ENCODE results near the gene MARK4.
"Not testable (repeated sequence)": the region's sequence is repeated elsewhere in the genome, so short reads cannot be mapped to it uniquely, and the experiment has no call there.

Gene MARK4

DNA sequence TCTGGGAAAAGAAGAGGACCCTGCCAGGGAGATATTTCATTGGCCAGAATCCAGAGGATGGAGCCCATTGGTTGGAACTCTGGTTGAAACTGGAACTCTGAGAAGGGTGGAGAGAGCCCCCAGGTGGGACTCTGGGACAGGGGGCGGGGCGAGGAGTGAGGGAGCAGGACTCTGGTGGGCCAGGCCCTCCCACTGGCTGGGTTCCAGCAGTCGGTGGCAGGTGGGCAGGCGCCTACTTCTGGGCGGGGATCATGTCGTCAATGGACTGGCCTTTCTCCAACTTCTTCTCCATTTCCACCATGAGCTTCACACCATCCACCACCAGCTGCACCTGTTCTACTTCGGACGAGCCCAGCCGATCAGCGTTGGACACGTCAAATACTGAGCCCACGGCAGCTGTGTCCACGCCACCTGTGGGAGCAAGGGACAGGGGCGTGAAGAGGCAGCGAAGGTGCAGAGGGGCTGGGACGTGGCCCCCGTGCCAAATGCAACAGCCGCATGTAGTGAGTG, 55.5 kb downstream of the MARK4 start:
- in situ Hi-C loops (cut with HindIII; ENCODE audit: low pct_unique_long_range_greater_than_20kb, low sequenced_read_pairs): no loop called here
- TF ChIP-seq JUND (IDR thresholded peaks at IDR 0.05; ENCODE audit: low read depth): no peak
- DNase-seq (ENCODE audit: low read depth in 1 of 2, low spot score in 1 of 2): no peak

DNA sequence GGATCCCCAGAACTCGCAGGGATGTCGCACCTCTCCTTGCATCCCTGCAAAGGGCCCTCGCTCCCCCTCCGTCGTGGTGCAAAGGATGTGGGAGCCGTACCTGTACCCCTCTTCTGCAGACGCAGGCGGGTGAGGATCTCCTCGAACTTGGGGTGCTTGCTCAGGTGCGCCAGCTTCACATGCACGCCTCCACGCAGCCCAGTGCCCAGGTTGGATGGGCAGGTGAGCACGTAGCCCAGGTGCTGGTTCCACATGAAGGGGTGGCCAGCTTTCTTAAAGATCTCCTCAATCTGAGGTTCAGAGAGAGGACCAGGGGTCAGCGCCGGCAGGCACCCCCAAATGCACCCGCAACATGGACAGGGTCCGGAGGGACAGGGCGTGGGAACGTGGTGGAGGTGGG, 56.3 kb downstream of the MARK4 start:
- DNase-seq (ENCODE audit: low read depth in 1 of 2, low spot score in 1 of 2): no peak
- in situ Hi-C loops (cut with HindIII; ENCODE audit: low pct_unique_long_range_greater_than_20kb, low sequenced_read_pairs): no loop called here
- TF ChIP-seq JUND (IDR thresholded peaks at IDR 0.05; ENCODE audit: low read depth): no peak

- DNase-seq (ENCODE audit: low read depth in 1 of 2, low spot score in 1 of 2); in situ Hi-C loops (cut with HindIII; ENCODE audit: low pct_unique_long_range_greater_than_20kb, low sequenced_read_pairs): not testable (repeated sequence)
Observed at GRCh38 chr19:45309322-45309721, 58.3 kb downstream of the MARK4 start.

GRCh38 chr19:45311621-45312020, 60.5 kb downstream of the MARK4 start:
- DNase-seq (ENCODE audit: low read depth in 1 of 2, low spot score in 1 of 2): no peak
- in situ Hi-C loops (cut with HindIII; ENCODE audit: low pct_unique_long_range_greater_than_20kb, low sequenced_read_pairs): no loop called here
- no peak for TF ChIP-seq JUND (IDR thresholded peaks at IDR 0.05; ENCODE audit: low read depth)

- DNase-seq (ENCODE audit: low read depth in 1 of 2, low spot score in 1 of 2); in situ Hi-C loops (cut with HindIII; ENCODE audit: low pct_unique_long_range_greater_than_20kb, low sequenced_read_pairs): not testable (repeated sequence)
Observed at GRCh38 chr19:45312285-45312684, 61.2 kb downstream of the MARK4 start.

- no peak for TF ChIP-seq JUND (IDR thresholded peaks at IDR 0.05; ENCODE audit: low read depth)
- DNase-seq (ENCODE audit: low read depth in 1 of 2, low spot score in 1 of 2): no peak
- in situ Hi-C loops (cut with HindIII; ENCODE audit: low pct_unique_long_range_greater_than_20kb, low sequenced_read_pairs): no loop called here
Observed at GRCh38 chr19:45314708-45315245, 63.7 kb downstream of the MARK4 start.

GRCh38 chr19:45315304-45315703, 64.2 kb downstream of the MARK4 start:
- in situ Hi-C loops (cut with HindIII; ENCODE audit: low pct_unique_long_range_greater_than_20kb, low sequenced_read_pairs): no loop called here
- no peak for TF ChIP-seq JUND (IDR thresholded peaks at IDR 0.05; ENCODE audit: low read depth)
- no peak for DNase-seq (ENCODE audit: low read depth in 1 of 2, low spot score in 1 of 2)

GRCh38 chr19:45320997-45321775, 70.1 kb downstream of the MARK4 start:
- no peak for DNase-seq (ENCODE audit: low read depth in 1 of 2, low spot score in 1 of 2)
- in situ Hi-C loops (cut with HindIII; ENCODE audit: low pct_unique_long_range_greater_than_20kb, low sequenced_read_pairs): no loop called here
- no peak for TF ChIP-seq JUND (IDR thresholded peaks at IDR 0.05; ENCODE audit: low read depth)

DNA sequence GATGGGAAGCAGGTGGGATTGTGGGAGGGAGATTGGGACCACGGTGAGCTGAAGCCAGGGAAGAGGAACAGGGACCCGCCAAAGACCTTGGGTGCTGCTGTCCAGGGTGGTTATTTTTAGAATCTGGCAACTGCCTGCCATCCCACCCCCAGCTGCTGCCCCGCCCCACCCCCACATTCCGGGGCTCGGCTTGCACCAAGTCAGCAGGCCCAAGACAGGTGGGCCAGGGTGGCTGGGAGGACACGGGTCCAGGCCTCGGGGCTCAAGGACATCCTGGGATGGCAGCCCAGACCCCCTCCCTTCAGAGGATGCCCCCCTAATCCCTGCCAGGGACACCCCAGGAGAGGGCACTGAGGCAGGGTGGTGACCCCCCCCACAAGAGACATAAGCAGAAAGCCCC, 70.8 kb downstream of the MARK4 start:
- in situ Hi-C loops (cut with HindIII; ENCODE audit: low pct_unique_long_range_greater_than_20kb, low sequenced_read_pairs): no loop called here
- no peak for DNase-seq (ENCODE audit: low read depth in 1 of 2, low spot score in 1 of 2)
- TF ChIP-seq JUND (IDR thresholded peaks at IDR 0.05; ENCODE audit: low read depth): no peak

DNA sequence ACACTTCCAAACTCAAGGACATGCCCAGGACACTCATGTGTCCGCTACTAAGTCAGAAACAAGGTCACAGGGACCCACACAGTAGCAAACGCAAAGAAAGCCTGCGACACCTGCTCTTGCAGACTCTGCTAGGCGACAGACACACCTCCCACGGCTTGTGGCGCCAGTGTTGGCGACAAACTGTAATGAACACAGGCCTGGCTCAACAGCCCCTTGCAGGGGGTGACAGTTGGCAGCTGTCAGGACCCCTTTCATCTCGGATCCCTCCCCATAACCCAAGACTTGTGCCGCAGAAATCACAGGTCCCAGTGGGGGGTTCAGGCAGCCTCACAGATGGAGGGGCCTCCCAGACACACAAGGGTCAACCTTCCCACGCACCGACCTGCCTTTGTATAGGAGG, 71.2 kb downstream of the MARK4 start:
- DNase-seq (ENCODE audit: low read depth in 1 of 2, low spot score in 1 of 2): no peak

DNA sequence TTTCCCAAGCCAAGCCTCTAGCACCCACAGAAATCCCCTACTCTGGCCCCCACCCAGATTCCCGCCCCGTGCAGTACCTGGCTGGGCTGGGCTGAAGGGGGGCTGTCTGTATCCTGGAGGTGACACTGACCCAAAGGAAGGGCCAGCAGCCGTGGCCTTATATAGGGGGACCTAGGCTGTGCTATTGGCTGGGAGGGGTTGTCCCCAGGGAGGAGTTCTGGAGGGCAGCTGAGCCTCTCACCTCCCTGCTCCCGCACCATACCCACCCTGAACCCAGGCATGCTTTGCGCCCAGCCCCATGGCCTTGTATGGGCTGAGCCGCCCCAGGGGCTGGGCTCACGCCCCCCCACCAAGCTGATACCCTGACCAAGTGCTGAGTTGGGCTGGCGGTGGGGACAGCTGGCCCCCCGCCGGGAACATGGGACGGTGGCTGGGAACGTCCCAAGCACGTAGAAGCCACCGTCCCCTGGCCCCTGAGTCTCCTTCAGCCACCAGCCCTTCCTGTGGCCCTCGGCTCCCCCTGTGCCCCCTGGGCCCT, 71.7 kb downstream of the MARK4 start, which contains the start of gene CKM:
CKM (minus strand) TSS at position 132 of the 538 bp plus-strand sequence. CDS start 3,162 bp downstream, outside the sequence.
- in situ Hi-C loops (cut with HindIII; ENCODE audit: low pct_unique_long_range_greater_than_20kb, low sequenced_read_pairs): no loop called here
- TF ChIP-seq JUND (IDR thresholded peaks at IDR 0.05; ENCODE audit: low read depth): no peak
- DNase-seq (ENCODE audit: low read depth in 1 of 2, low spot score in 1 of 2): no peak

More for the DNA sequence above, 71.2 kb downstream of the MARK4 start:
- in situ Hi-C loops (cut with HindIII; ENCODE audit: low pct_unique_long_range_greater_than_20kb, low sequenced_read_pairs): no loop called here
- TF ChIP-seq JUND (IDR thresholded peaks at IDR 0.05; ENCODE audit: low read depth): no peak

GRCh38 chr19:45323671-45324081, 72.6 kb downstream of the MARK4 start:
- no peak for DNase-seq (ENCODE audit: low read depth in 1 of 2, low spot score in 1 of 2)
- in situ Hi-C loops (cut with HindIII; ENCODE audit: low pct_unique_long_range_greater_than_20kb, low sequenced_read_pairs): no loop called here
- TF ChIP-seq JUND (IDR thresholded peaks at IDR 0.05; ENCODE audit: low read depth): no peak

DNA sequence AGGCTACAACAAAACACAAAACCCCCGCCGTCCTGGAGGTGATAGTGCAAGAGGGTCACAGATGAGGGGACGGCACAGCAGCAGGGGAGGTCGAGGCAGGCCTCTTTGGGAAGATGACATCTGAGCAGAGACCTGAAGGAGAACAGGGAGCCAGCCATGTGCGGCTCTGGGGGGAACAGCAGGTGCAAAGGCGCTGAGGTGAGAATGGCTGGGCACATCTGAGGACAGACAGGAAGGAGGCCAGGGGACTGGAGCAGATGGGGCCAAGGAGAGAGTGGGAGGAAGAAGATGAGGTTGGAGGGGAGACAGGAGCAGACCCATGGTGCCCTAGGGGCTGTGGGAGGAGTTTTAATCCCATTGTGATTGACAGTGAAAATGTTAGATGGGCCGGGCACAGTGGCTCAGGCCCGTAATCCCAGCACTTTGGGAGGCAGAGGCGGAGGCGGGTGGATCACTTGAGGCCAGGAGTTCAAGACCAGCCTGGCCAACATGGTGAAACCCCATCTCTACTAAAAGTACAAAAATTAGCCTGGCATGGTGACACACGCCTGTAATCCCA, 73.4 kb downstream of the MARK4 start:
- no peak for TF ChIP-seq JUND (IDR thresholded peaks at IDR 0.05; ENCODE audit: low read depth)
- in situ Hi-C loops (cut with HindIII; ENCODE audit: low pct_unique_long_range_greater_than_20kb, low sequenced_read_pairs): no loop called here
- DNase-seq (ENCODE audit: low read depth in 1 of 2, low spot score in 1 of 2): no peak

All from T47D (cell line).